ENCODE results near the gene CEP112. TPM values are rescaled to one million over a fixed set of nuclear protein-coding genes. Genes with fewer than 3 reads are reported as not detected.

Gene CEP112
- total and polyA plus RNA-seq, 10 of the 15 experiments (the other 5 are each of a cell fraction or from before 2014, with no cell fraction given) = 0.11 to 3.8 (median 0.32) TPM; not detected in 1

DNA sequence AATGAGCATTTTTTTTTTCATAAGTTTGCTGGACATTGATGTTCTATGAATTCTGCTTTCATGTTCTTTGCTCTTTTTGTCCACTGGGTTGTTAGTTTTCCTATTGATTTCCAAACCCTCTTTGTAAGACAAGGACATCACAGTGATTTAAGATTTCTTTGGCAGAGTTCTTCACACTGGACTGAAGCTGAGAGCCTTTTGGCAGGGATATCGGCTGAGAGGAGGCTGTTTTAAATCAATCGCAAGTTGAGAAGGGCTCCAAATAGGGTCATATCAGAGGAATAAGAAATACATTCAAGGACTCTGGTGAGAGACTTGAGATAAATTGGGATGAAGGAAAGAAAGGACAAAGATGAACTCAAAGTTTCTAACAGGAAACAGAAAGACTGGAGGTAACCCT, 464.7 kb downstream of the CEP112 start (continued):
- TF ChIP-seq MEF2A (IDR thresholded peaks at IDR 0.05; ENCODE audit: insufficient read depth, low read depth, low read length) (no peak), RUNX3 (IDR thresholded peaks at IDR 0.05; ENCODE audit: low read length) (no peak), ATF7 (IDR thresholded peaks at IDR 0.05; ENCODE audit: low read depth) (no peak), BACH1 (IDR thresholded peaks at IDR 0.05; ENCODE audit: borderline replicate concordance) (no peak), DPF2 (IDR thresholded peaks at IDR 0.05) (no peak), HDAC2 (IDR thresholded peaks at IDR 0.05) (no peak)

DNA sequence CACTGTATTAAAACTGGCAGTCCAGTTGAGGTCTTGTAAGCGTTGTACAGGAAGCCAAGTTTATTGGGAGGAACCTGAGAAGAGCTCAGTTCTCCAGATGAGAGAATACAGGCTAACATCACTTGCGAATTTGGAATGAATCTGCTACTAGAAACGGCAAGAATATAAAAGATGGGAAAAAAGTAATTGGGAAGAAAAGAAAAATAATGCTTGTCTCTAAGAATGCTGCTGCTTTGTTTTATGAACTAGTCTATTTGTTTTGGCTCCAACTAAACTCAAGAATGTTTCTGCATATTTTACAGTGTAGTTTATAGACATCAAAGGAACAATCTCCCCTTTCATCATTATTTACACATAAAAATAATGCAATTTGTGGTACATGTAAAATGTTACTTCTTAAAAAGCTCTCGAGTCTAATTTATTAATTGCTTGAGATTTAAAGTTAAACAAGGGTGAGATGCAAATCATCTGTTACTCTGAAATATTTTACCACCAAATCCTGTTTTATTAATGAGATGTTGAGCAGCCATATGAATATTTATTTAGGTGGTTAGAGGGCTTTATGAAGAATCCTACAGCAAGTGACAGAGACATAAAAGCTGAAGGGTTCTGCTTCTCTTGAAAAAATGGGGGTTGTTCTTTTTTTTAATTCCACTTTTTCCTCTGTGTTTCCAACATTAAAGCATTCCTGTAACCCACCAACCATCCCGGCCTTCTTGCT, 468.3 kb downstream of the CEP112 start:
- Histone ChIP-seq H3K27ac (ENCODE audit: control insufficient read depth, insufficient read depth) (no peak overlapping the region), H3K27me3 (replicated peaks in 1 of 2; ENCODE audit: control insufficient read depth in 2 of 2, insufficient read depth in 2 of 2, low read length in 1 of 2) (no peaks in the 10 kb centered on the region; a peak in 1 of 4 replicates), H4K20me1 (ENCODE audit: control insufficient read depth, insufficient read depth) (no peaks in the 10 kb centered on the region), H3K9ac (ENCODE audit: control insufficient read depth, insufficient read depth, low read length) (no peak overlapping the region), H3K79me2 (ENCODE audit: control insufficient read depth, insufficient read depth, low read length) (no peaks in the 10 kb centered on the region), H3K36me3 (ENCODE audit: control insufficient read depth in 2 of 2, insufficient read depth in 2 of 2, low read length in 1 of 2) (no peaks in the 10 kb centered on the region), H3K4me1 (ENCODE audit: control insufficient read depth, insufficient read depth, low read length) (no peaks in the 10 kb centered on the region), H2AFZ (ENCODE audit: control insufficient read depth, low read depth, low read length) (no peak overlapping the region), H3K4me3 (no peak overlapping the region), H3K9me3 (replicated peaks; ENCODE audit: control insufficient read depth, insufficient read depth, low read length) (no peaks in the 10 kb centered on the region), H3K4me2 (ENCODE audit: control insufficient read depth, insufficient read depth) (no peak overlapping the region)
- ChIA-PET POLR2A (interaction anchor here (1.4 kb wide), 1 partner anchor 12 kb away, joined by 5 read pairs; no protein-coding TSS in a partner anchor), CTCF (interaction anchor here (1.8 kb wide), 1 partner anchor 10 kb away, joined by 6 read pairs; no protein-coding TSS in a partner anchor), RAD21 (ENCODE audit: unreplicated experiment) (no interaction called here), SMC1A (ENCODE audit: uncharacterized antibody, unreplicated experiment) (interaction anchor here (0.9 to 2.5 kb wide), 5 partner anchors 10 to 69 kb away, joined by 3 to 15 read pairs (median 8); no protein-coding TSS in a partner anchor)
- no peak for FAIRE-seq
- TF ChIP-seq, protein P1, sequence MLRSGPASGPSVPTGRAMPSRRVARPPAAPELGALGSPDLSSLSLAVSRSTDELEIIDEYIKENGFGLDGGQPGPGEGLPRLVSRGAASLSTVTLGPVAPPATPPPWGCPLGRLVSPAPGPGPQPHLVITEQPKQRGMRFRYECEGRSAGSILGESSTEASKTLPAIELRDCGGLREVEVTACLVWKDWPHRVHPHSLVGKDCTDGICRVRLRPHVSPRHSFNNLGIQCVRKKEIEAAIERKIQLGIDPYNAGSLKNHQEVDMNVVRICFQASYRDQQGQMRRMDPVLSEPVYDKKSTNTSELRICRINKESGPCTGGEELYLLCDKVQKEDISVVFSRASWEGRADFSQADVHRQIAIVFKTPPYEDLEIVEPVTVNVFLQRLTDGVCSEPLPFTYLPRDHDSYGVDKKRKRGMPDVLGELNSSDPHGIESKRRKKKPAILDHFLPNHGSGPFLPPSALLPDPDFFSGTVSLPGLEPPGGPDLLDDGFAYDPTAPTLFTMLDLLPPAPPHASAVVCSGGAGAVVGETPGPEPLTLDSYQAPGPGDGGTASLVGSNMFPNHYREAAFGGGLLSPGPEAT (IDR thresholded peaks at IDR 0.05; ENCODE audit: low read depth) = no peak
- TF ChIP-seq RB1 (IDR thresholded peaks at IDR 0.05; ENCODE audit: borderline replicate concordance) (no peak), CHD1 (IDR thresholded peaks at IDR 0.05; ENCODE audit: low read depth, low read length) (no peak), MTA2 (IDR thresholded peaks at IDR 0.05; ENCODE audit: low read depth) (no peak), SPI1 (IDR thresholded peaks at IDR 0.05; ENCODE audit: borderline replicate concordance, insufficient read depth, low read depth, low read length) (no peak), E2F4 (IDR thresholded peaks at IDR 0.05; ENCODE audit: low read depth, low read length) (no peak), WRNIP1 (IDR thresholded peaks at IDR 0.05; ENCODE audit: borderline replicate concordance, low read depth, low read length) (no peak)
- in situ Hi-C loops (cut with MboI) (no loop called here), intact Hi-C loops (cut with micrococcal nuclease; ENCODE audit: unreplicated experiment) (no loop called here)
- ATAC-seq = no peak
- DNase-seq (ENCODE audit: low read depth, low spot score) = no peak
- no TSS peak for BruUV-seq (replicated peaks)
- WGBS (ENCODE audit: insufficient coverage, insufficient replicate concordance, low lambda C conversion rate, missing lambda C conversion rate) = 17% methylated on average over 5 of the region's 5 CpGs

Measured in GM12878 (cell line).